ENCODE data around the gene RGL2.
"Not testable (repeated sequence)": the region's sequence is repeated elsewhere in the genome, so short reads cannot be mapped to it uniquely, and the experiment has no call there.

The RGL2 gene

DNA sequence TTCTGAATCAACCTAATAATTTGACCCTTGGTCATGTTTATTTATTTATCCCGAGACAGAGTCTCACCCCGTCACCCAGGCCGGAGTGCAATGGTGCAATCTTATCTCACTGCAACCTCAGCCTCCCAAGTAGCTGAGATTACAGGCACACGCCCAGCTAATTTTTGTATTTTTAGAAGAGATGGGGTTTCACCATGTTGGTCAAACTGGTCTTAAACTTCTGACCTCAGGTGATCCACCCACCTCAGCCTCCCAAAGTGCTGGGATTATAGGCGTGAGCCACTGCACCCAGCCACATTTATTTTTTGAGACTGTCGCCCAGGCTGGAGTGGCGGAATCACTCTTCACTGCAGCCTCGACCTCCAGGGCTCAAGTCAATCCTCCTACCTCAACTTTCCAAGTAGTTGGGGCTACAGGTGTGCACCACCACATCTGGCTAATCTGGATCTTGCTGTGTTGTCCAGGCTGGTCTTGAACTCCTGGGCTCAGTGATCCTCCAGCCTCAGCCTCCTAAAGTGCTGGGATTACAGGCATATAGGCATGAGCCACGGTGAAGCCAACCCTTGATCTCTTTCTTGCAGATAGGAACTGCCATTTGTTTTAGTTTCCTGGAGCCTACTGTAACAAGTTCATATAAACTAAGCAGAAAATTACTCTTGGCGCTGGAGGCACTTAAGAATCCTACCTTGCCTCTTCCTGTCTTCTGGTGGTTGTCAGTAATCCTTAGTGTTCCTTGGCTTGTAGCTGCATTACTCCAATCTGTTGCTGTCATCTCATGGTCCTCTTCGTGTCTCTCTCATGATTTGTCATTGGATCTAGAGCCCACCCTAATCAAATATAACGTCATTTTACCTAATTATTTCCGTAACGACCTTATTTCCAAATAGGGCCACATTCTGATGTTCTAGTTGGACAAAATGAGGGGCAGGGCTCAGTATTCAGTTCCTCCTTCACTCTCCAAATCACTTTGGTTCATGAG, 24.5 kb downstream of the RGL2 start:
- no peak for DNase-seq (ENCODE audit: low read depth)

- DNase-seq (ENCODE audit: low read depth), result no peak
Observed at GRCh38 chr6:33273129-33273923, 25.4 kb downstream of the RGL2 start.

DNA sequence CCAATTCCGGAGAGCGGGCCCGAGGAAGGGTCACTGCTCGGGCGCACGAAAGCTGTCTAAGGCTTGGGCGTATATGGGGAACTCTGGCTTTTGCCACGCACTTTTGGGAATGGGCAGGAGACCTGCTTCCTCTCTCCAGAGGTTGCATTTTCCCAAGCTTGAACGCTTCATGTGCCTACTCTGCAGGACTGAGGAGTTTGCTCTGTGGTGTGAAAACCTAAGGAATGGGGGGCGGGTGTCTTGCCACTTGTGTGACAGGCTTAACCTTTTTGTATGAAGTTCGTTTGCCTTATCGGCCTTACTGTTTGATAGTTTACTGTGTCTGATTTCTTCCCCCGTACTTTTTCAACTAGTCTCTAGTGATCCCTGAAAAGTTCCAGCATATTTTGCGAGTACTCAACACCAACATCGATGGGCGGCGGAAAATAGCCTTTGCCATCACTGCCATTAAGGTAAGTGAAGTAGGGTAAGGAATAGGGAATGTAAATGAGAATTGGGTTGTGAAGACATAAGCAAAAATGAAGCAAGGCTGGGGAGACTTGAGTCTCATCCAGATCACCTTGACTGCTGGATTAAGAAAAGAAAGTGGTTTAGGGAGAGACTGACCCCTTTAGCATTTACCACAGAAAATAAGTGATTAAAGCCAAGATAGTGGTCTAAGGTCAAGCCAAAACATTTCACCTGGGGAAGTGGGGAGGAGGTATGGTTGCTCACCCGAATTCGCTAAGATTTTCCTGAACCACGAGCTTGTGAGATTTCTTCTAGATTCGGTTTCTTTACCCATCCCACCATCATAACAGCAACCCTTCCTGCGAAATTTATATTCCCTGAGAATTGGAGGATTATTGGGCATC, 26.2 kb downstream of the RGL2 start:
- DNase-seq (ENCODE audit: low read depth), result no peak

DNA sequence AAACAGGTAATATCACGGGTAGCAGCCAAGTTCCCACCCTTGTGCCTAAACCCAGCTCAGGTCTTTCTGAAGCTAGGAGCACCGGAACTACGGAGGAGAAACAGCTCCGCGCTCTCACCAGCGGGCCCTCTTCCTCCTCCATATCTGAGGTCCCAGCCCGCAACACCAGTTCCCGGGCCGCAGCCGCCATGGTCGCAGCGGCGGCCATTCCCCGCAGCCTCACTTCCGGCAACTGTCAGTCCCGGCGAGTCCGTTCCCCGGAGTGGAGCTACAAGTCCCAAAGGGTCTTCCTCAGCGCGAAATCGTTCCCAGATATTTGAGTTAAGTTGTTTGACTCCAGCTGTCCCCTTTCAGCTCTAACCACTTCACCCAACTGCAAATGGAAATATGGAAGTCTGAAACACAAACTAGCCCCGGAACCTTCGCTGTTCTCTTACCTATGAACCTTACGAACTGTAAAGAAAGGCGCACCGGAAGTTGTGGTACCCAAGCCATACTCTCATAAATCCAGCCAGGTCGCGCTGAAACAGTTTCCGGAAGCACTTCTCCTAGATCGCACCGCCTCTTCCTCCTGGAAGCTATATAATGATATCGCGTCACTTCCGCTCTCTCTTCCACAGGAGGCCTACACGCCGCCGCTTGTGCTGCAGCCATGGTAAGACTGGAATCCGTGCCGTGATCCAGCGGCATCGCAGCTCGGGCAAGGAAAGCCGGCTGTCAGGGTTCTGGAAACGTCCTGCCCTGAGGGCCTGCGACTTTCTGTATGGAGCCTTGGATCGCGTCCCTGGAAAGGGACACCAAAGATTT, 27.1 kb downstream of the RGL2 start, which contains the start of the genes RPS18 and VPS52:
Gene RPS18, plus strand, starts transcription at position 608 of the 807 bp plus-strand sequence. Its CDS starts 45 bp downstream, at position 653.
Gene VPS52, minus strand, starts transcription at position 409 of the 807 bp plus-strand sequence. Its CDS starts 201 bp downstream, at position 208.
- DNase-seq (ENCODE audit: low read depth), result peak; percentile 98

GRCh38 chr6:33271117-33271467, 27.6 kb downstream of the RGL2 start:
- no peak for DNase-seq (ENCODE audit: low read depth)

DNA sequence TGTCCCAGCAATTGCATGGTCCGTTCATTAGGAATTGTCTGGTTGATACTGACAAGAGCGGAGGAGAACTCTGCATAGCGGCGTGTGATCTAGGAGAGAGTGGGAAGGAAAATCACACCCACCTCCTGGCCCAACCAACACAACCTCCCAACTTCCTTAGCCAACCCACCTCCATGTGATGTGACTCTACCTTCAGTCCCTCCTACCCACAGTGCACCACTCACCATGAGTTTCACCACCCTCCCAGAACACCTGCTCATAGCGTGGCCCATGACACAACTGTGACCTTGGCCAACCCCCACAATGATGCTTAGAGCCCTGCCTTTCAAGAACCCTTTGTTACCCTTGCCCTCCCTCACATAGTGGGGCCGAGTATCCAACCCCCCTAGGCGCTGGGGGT, 34.7 kb downstream of the RGL2 start:
- DNase-seq (ENCODE audit: low read depth), result no peak

DNA sequence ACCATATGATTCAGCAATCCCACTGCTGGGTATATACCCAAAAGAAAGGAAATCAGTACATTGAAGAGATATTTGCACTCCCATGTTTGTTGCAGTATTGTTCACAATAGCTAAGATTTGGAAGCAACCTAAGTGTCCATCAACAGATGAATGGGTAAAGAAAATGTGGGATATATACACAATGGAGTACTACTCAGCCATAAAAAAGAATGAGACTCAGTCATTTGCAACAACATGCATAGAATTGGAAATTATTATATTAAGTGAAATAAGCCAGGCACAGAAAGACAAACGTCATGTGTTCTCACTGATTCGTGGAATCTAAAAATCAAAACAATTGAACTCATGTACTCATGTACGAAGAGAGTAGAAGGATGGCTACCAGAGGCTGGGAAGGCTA, 36.3 kb downstream of the RGL2 start:
- DNase-seq (ENCODE audit: low read depth), result not testable (repeated sequence)

DNA sequence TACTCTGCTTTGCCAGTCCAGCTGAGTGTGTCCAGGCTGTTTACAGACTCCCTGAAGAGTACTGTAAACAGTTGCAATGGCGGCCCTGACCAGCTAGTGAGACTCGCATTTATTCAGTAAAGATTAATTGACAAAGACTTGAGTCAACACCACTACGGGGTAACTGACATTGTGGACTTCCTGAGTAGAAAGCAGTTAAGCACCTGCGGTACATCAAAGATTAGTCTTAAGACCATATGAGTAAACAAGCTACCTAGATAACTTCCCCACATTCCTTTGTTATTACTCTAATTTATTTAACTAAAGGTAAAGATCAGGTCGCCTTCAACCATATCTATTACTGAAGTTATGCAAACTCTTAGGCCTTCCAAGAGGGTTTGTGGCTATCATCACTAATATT, 39.7 kb downstream of the RGL2 start:
- DNase-seq (ENCODE audit: low read depth), result no peak

DNA sequence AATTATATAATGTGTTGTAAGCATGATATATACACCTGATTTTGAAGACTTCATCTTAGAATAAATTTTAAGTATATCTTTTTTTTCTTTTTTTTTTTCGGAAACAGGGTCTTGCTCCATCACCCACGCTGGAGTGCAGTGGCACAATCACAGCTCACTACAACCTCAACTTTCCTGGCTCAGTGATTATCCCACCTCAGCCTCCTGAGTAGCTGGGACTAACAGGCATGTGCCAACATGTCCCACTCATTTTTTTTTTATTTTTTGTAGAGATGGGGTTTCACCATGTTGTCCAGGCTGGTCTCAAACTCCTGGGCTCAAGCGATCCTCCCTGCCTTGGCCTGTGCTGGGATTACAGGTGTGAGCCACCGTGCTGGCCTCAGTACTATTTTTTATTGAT, 44.2 kb downstream of the RGL2 start:
- no peak for DNase-seq (ENCODE audit: low read depth)

DNA sequence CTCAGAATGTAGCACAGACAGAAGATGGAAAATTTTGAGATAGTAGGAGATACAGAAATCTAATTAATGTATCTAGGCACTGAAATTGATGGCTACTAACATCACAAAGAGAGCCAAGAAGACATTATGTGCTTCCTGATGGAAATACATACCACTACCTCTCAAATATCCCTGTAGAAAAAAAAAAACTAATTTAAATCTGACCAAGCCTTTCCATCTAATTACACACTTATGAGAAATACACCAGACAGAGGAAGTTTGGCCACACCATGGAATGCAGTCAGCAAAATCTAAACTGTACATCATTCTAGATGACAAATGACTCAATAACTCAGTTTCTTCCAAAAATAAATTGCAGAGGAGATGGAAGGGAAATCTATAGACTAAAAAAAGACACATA, 46.0 kb downstream of the RGL2 start:
- no peak for DNase-seq (ENCODE audit: low read depth)

DNA sequence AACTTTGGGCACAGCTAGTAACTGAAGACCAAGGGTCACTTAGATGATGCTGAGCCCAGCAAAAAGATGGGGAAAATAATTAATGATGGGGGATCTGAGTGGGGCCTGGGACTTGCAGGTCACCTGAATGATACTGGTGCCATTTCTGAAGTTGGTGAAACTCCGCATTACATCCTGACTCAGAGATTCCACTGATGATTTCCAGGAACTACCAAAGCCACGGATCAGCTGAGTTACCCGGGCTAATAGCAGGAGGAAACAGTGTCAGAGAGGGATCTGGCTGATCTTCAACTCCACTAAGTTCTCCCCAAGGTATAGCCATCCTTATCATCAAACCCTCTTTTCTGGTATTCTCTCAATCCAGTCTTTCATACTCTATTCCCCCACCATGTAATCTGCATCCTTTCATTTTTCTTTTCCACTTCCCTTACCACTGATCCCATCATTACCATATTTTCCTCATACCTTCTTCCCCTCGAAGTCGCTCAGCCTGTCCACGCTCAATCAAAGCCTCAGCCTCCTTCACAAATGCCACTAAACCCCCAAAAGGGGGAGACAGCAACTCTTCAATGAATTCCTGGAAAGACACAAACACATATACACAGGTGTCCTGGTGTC, 47.2 kb downstream of the RGL2 start:
- DNase-seq (ENCODE audit: low read depth), result no peak

- DNase-seq (ENCODE audit: low read depth), result no peak
Observed at GRCh38 chr6:33250731-33251130, 48.0 kb downstream of the RGL2 start.

GRCh38 chr6:33249732-33250630, 48.8 kb downstream of the RGL2 start:
- DNase-seq (ENCODE audit: low read depth), result peak; percentile 72

DNA sequence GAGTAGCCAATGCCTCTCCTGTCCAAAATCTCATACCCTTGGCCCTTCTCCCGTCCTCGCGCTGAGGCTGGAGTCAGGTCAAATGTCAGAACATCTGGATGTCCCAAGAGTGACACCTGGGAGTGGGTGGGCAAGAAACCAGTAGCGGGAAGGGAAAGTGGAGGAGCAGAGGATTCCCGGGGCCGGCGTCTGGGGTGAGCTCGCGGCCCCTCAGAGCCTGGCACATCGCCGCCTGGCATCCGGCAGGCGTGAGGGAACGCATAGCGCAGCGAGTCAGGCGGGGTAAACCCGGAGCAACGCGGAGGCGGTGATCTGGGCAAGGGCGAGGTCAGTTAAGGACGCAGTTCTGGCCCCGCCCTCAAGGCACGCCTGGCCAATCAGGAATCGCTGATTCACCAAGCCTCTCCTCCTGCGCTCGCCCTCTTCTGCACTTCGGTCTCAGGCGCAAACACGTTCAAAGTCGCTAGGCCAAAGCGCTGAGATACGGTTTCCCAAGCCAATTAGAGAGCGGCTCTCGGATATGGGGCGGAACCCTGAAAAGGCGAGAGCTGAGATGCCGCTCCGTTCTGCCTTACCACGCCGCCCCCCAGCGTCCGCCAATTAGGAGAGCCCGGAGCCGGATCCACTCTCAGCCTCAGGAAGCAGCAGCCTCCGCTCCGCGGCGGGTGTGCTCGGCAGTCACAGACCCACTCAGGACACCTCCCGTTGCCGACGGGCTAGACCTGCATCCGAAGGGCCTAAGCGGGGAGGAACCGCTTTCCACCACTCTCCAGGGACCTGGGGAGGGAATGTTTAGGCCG, 49.6 kb downstream of the RGL2 start:
- DNase-seq (ENCODE audit: low read depth), result peak; percentile 98

GRCh38 chr6:33248643-33248931, 50.2 kb downstream of the RGL2 start:
- peak; percentile 46 for DNase-seq (ENCODE audit: low read depth)

DNA sequence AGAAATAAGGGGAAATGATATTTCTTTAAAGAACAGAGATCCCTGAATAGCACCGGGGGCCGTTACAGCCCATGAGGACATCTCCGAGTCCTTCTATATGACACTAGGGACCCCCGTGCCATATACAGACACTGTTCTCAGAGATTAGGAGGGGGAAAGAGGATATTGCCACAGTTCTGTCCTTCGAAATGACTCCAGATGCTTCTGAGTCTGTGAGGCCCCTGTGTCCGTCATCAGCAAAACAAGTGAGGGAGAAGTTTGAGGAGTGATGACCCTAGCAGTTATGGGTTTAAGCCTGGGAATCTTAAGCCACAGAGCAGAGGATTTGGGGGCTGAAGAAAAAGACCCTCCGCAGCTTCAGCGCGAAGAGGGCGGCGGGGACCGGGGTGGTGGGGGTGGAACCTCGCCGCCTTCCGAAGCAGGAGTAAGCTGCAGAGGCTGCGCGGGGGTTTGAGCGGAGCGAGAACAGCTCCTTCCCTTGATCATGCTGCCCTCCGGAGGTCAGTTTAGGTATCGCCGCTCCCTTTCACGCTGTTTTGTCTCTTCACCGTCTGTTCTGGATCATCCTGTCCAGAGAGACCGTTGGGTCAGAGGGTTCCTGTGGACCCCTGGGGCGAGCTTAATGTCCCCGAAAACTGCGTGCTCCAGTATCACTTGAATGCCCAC, 50.6 kb downstream of the RGL2 start:
- DNase-seq (ENCODE audit: low read depth), result peak; percentile 71

DNA sequence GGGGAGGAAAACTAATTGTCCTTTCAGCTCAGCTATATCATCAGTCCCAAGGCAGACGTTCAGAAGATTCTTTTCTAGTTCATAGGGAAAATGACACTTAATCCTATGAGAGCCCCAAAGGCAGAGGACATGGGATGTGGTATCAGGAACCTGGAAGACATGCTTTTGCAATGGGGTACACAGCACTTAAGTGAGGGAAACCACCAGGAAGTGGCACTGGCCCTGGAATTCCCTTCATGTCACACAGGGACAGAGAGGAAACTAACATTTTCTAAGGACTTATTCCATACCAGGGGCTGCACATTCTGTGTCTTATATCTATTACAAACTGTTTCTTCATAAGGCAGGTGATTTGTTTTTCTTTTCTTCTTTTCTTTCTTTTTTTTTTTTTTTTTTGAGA, 55.3 kb downstream of the RGL2 start:
- no peak for DNase-seq (ENCODE audit: low read depth)

- no peak for DNase-seq (ENCODE audit: low read depth)
Observed at GRCh38 chr6:33241968-33242367, 56.8 kb downstream of the RGL2 start.
